CD14-positive monocyte (primary cell): Measurements from ENCODE around the gene PROZ. TPM values are rescaled to one million over a fixed set of nuclear protein-coding genes. Genes with fewer than 3 reads are reported as not detected.

ENCODE experiments used
- DNase-seq, 3 donors: peaks; one replicate each; pipeline ENCODE4 v3.0.0-alpha.2; 2011 to 2022
- H2AFZ ChIP-seq: 2 replicates; pipeline ENCODE4 v1.6.0; 2012; ENCODE audit warnings: mild to moderate bottlenecking, low read depth, low read length, inconsistent platforms; ENCODE audit not compliant: insufficient read depth, poor library complexity, severe bottlenecking
- H3K27ac ChIP-seq, 2 donors: 1 replicate in 1 of 2; 2 replicates in 1 of 2; pipeline ENCODE4 v1.5.1; 2012 to 2013; ENCODE audit warnings: low read length in 2 of 2, control low read depth in 1 of 2, inconsistent platforms in 1 of 2, low read depth in 1 of 2, mild to moderate bottlenecking in 1 of 2
- H3K27me3 ChIP-seq, 2 donors: one replicate each; pipeline versions ENCODE4 v1.6.0 to v1.6.1; 2011 to 2013; ENCODE audit warnings: low read length in 2 of 2; ENCODE audit not compliant: control insufficient read depth in 2 of 2, insufficient read depth in 2 of 2
- H3K36me3 ChIP-seq, 2 donors: replicated peaks in 1 of 2; 1 replicate in 1 of 2; 2 replicates in 1 of 2; pipeline versions ENCODE4 v1.5.1 to v1.6.1; 2012 to 2013; ENCODE audit warnings: low read length in 2 of 2, control low read depth in 1 of 2, inconsistent platforms in 1 of 2, mild to moderate bottlenecking in 1 of 2; ENCODE audit not compliant: insufficient read depth in 2 of 2, control insufficient read depth in 1 of 2
- H3K4me1 ChIP-seq, 2 donors: 1 replicate in 1 of 2; 2 replicates in 1 of 2; pipeline versions ENCODE4 v1.5.1 to v1.6.1; 2012 to 2013; ENCODE audit warnings: low read length in 2 of 2, control low read depth in 1 of 2, inconsistent platforms in 1 of 2, mild to moderate bottlenecking in 1 of 2, moderate library complexity in 1 of 2; ENCODE audit not compliant: insufficient read depth in 2 of 2, control insufficient read depth in 1 of 2
- H3K4me2 ChIP-seq: replicated peaks from 2 replicates; pipeline ENCODE3; 2012; ENCODE audit warnings: low read length, moderate library complexity, mild to moderate bottlenecking; ENCODE audit not compliant: poor library complexity, severe bottlenecking; ENCODE audit errors: extremely low read depth
- H3K4me3 ChIP-seq, 3 experiments: fragments of 200-600 bp in 1 of 3; sonication (generic) in 1 of 3; replicated peaks in 1 of 3; 1 replicate in 2 of 3; 2 replicates in 1 of 3; pipeline ENCODE4 v1.5.1; 2011 to 2013; ENCODE audit warnings: low read length in 3 of 3, mild to moderate bottlenecking in 3 of 3, control low read depth in 2 of 3, low read depth in 2 of 3, inconsistent platforms in 1 of 3, moderate library complexity in 1 of 3
- H3K79me2 ChIP-seq: 2 replicates; pipeline ENCODE4 v1.6.0; 2012; ENCODE audit warnings: mild to moderate bottlenecking, control low read depth, inconsistent platforms, low read length, moderate library complexity; ENCODE audit not compliant: insufficient read depth
- H3K9ac ChIP-seq: 2 replicates; pipeline ENCODE4 v1.6.0; 2017; ENCODE audit warnings: low read length, mild to moderate bottlenecking; ENCODE audit not compliant: insufficient read depth, poor library complexity, severe bottlenecking
- H3K9me3 ChIP-seq, 2 donors: replicated peaks in 1 of 2; 1 replicate in 1 of 2; 2 replicates in 1 of 2; pipeline versions ENCODE4 v1.5.1 to v1.6.1; 2012 to 2013; ENCODE audit warnings: low read length in 2 of 2, control low read depth in 1 of 2; ENCODE audit not compliant: control insufficient read depth in 1 of 2, insufficient read depth in 1 of 2
- H4K20me1 ChIP-seq: 2 replicates; pipeline ENCODE4 v1.6.0; 2012; ENCODE audit warnings: mild to moderate bottlenecking, low read length, control low read depth, moderate library complexity; ENCODE audit not compliant: insufficient read depth
- H3K27ac Mint-ChIP-seq, 7 donors: one replicate each; pipeline ENCODE4 v1.8.0; 2020; ENCODE audit warnings: mild to moderate bottlenecking in 7 of 7, mixed read lengths in 7 of 7, moderate library complexity in 6 of 7, inconsistent platforms in 2 of 7
- H3K27me3 Mint-ChIP-seq, 3 donors: one replicate each; pipeline ENCODE4 v1.8.0; 2021 to 2022; ENCODE audit warnings: low read depth in 3 of 3, mild to moderate bottlenecking in 3 of 3, mixed read lengths in 3 of 3, moderate library complexity in 3 of 3, inconsistent platforms in 1 of 3
- H3K36me3 Mint-ChIP-seq, 2 donors: one replicate each; pipeline ENCODE4 v1.8.0; 2020; ENCODE audit warnings: mixed read lengths in 2 of 2, inconsistent platforms in 1 of 2, mild to moderate bottlenecking in 1 of 2
- H3K4me1 Mint-ChIP-seq: one replicate; pipeline ENCODE4 v1.8.0; 2020; ENCODE audit warnings: mild to moderate bottlenecking, mixed read lengths
- H3K4me3 Mint-ChIP-seq, 2 donors: one replicate each; pipeline ENCODE4 v1.8.0; 2020; ENCODE audit warnings: mild to moderate bottlenecking in 2 of 2, mixed read lengths in 2 of 2, moderate library complexity in 1 of 2
- H3K9me3 Mint-ChIP-seq, 7 donors: one replicate each; pipeline ENCODE4 v1.8.0; 2020 to 2022; ENCODE audit warnings: mixed read lengths in 7 of 7, mild to moderate bottlenecking in 6 of 7, moderate library complexity in 6 of 7, inconsistent platforms in 2 of 7
- CTCF ChIP-seq: fragments of 200-600 bp; IDR thresholded peaks from one replicate; pipeline ENCODE4 v1.8.0; 2022; ENCODE audit warnings: antibody characterized with exemption, mild to moderate bottlenecking
- WGBS: methylation state at CpG from one replicate; pipeline ENCODE4 v1.1.5; 2013; ENCODE audit warnings: missing lambda C conversion rate; ENCODE audit not compliant: insufficient coverage; 5-methylcytosine and 5-hydroxymethylcytosine counted together
- intact Hi-C, 2 donors: fragments of 100-400 bp; cut with micrococcal nuclease; formaldehyde crosslinking; loops; one replicate each; pipeline versions ENCODE4 v1.15.0 to v1.15.1; 2023
- polyA plus RNA-seq, 3 donors: library from polyadenylated mRNA; depleted of rRNA in 1 of 3; unstranded in 2 of 3; stranded (reverse) in 1 of 3; fragments of 300-500 nt in 2 of 3; fragments of >200 nt in 1 of 3; fragmentation: Illumina TruSeq in 2 of 3; gene quantifications; 1 replicate in 2 of 3; 2 replicates in 1 of 3; pipeline ENCODE4 v1.2.3, GENCODE V29; 2012 to 2021

Gene PROZ
- polyA plus RNA-seq, 3 donors: not detected

- H3K79me2 ChIP-seq: no peaks in the 10 kb centered on the region
- H3K4me3 Mint-ChIP-seq: no peak overlapping the region
Observed at GRCh38 chr13:113118261-113119021, 40.0 kb upstream of the PROZ start.

More at GRCh38 chr13:113118261-113119021, 40.0 kb upstream of the PROZ start:
- Histone ChIP-seq H3K9ac (no peak overlapping the region), H3K9me3 (no peaks in the 10 kb centered on the region), H2AFZ (no peak overlapping the region), H3K4me2 (no peak overlapping the region), H4K20me1 (no peaks in the 10 kb centered on the region), H3K4me3 (no peak overlapping the region), H3K27ac (no peak overlapping the region), H3K36me3 (no peaks in the 10 kb centered on the region), H3K4me1 (no peaks in the 10 kb centered on the region), H3K27me3 (peaks cover 0 to 5% of the 10 kb centered on the region in 2 donors)
- Mint-ChIP-seq H3K9me3 (peaks cover 0 to 1% (median 0%) of the 10 kb centered on the region in 7 donors), H3K36me3 (no peaks in the 10 kb centered on the region), H3K4me1 (no peaks in the 10 kb centered on the region), H3K27ac (no peak overlapping the region), H3K27me3 (peaks cover 3 to 7% (median 4%) of the 10 kb centered on the region in 3 donors)
- intact Hi-C loops: no loop called here
- 96% methylated on average over 40 of the region's 42 CpGs for WGBS
- no peak for TF ChIP-seq CTCF
- no peak for DNase-seq
